DMS114 treated with DMSO at 0.1 percent for 48 hours (cell line): ENCODE results near the gene DGLUCY.
"Not testable (repeated sequence)": the region's sequence is repeated elsewhere in the genome, so short reads cannot be mapped to it uniquely, and the experiment has no call there.

Source experiments
- DNase-seq: peaks from one replicate; lab custom pipeline; 2025; ENCODE audit not compliant: unreplicated experiment; lab: John Stamatoyannopoulos, UW

Gene DGLUCY

GRCh38 chr14:91202234-91202974 is 88.5 kb downstream of the DGLUCY start:
- DNase-seq, result no peak

- no peak for DNase-seq
Observed at GRCh38 chr14:91204657-91205056, 90.8 kb downstream of the DGLUCY start.

GRCh38 chr14:91205459-91205858 is 91.6 kb downstream of the DGLUCY start:
- no peak for DNase-seq

- DNase-seq, result no peak
Observed at GRCh38 chr14:91207008-91207407, 93.1 kb downstream of the DGLUCY start.

GRCh38 chr14:91211017-91211416 is 97.1 kb downstream of the DGLUCY start:
- DNase-seq, result no peak

GRCh38 chr14:91214306-91214705 is 100.4 kb downstream of the DGLUCY start:
- DNase-seq, result no peak

DNA sequence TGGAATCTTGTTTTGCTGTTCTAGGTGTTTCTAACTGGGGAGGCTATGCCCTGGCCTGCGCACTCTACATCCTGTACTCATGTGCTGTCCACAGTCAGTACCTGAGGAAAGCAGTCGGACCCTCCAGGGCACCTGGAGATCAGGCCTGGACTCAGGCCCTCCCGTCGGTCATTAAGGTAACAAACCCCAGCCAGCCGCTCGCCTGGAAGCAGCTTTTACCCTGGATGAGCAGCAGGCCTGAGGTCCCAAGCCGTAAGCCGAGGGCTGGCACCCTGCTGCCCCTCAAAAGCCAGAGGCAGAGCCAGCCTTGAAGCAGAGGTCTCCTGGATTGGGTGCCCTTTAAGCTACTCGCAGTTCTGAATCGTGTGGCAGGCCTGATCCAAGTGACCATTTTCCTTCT is 101.5 kb downstream of the DGLUCY start:
- DNase-seq, result no peak

GRCh38 chr14:91216731-91217226 is 102.9 kb downstream of the DGLUCY start:
- no peak for DNase-seq

GRCh38 chr14:91218014-91218413 is 104.1 kb downstream of the DGLUCY start:
- DNase-seq, result no peak

DNA sequence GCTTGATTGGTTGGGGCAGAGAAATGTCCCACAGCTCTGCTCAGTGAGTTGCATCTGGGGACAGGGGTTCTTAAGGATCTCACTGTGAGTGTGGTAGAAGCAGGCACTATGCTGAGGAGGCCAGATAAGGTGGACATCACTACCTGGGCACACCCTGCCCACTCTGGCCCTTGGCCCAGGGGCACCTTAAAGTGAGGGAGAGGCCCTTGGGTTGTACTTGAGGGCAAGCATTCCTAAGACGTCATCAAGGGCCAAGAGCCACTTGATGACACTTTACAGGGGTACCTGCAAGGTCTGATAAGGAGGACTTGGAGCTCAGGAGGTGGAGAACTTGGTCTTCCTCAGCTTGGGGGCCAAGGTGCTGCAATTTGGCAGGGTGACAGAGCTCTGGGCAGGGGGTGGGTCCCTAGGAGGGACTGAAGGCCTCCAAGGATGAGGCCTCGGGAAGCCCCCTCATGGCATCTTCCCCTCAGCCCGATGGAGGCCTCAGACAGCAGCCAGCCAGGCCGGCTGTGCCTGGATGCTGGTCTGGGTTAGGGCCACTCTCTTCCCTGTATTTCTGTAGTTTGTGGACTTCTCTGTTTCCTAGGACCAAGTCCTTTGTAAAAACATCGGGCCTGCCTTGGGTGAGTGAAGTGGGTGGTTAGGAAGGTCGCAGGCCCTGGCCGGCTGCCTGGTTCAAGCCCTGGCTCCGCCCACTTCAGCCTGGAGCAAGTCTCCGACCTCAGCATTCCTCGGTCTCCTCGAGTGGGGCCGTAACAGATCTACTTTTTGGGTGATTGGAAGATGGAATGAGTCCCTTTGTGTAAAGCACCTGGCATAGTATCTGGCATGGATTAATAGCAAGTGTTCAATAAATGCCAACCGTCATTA is 105.9 kb downstream of the DGLUCY start:
- no peak for DNase-seq

GRCh38 chr14:91220581-91221000 is 106.7 kb downstream of the DGLUCY start:
- DNase-seq, result no peak

- no peak for DNase-seq
Observed at GRCh38 chr14:91221270-91221669, 107.4 kb downstream of the DGLUCY start.

GRCh38 chr14:91223028-91223783 is 109.3 kb downstream of the DGLUCY start:
- no peak for DNase-seq

GRCh38 chr14:91225025-91225424 is 111.2 kb downstream of the DGLUCY start:
- no peak for DNase-seq

- DNase-seq, result not testable (repeated sequence)
Observed at GRCh38 chr14:91226360-91226759, 112.5 kb downstream of the DGLUCY start.

DNA sequence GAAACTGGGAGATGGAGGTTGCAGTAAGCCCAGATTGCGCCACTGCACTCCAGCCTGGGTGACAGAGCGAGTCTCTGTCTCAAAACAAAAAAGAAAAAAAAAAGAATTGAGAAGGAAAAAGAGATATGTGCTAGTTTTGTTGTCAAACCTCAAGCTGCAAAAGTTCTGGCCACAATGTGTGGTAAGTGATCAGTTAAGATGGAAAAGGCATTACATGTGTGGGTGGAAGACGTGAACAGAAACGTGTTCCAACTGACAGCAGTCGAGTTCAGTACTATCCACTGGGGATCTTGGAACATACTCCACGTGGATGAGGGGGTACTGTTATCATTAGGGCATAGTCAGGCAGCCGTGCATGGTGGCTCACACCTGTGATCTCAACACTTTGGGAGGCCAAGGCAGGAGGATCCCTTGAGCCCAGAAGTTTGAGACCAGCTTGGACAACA is 113.3 kb downstream of the DGLUCY start:
- DNase-seq, result no peak

DNA sequence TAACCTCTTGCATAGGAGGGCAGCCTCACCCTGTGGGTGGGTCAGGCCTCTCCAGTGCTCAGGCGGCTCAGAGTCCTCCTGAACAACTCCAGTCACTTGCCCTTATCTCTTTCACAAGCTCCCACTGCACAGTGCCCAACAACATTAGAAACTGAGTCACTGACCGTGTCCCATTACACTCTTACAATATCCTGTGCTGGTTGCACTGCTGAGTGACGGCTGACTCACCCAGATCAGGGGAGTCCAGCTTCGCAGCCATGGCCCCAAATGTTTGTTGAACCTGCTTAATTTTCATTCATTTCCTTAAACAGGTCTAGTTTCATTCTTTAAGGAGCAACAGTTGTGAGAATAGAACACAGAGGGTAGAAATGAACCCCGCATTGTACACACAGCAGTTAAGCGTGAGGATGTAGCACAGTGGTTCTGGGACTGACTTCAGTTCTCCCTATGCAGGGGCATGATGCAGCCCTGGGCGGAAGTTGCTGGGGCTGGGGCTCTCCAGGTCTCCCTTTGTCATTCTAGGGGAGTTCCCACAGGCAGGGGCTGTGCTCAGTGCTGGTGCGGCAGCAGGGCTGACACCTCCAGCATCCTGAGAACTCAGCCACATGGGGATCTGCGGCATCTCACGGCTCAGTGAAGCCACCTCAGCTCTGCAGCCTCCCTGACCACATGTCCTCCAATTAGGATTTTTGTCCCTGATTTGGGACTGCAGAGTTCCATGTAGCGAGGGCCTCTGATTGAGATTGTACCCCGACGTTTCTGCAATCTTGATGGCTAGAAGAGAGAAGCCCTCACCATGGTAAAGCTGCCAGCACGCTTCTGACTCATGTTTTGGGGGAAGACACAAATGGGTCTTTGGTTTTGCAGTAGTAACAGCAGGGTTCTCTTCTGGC is 114.5 kb downstream of the DGLUCY start:
- DNase-seq, result no peak

DNA sequence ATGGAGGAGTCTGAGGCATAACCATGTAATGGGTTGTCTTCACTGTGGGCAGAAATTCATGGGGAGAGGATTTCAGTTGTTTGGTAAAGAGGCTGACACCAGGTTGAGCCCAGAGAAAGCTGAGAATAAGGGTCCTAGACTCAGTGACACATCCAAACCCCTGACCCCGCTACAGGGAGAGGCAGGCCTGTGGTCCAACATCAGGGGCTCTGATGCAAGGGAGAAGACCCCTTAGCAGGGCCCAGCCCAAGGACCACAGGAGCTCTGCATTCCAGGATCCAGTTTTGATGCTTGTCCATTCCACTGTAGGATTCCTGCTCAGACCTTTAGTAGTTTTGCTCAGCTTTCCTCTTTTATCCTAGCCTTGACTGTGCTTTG is 115.1 kb downstream of the DGLUCY start:
- DNase-seq, result no peak

DNA sequence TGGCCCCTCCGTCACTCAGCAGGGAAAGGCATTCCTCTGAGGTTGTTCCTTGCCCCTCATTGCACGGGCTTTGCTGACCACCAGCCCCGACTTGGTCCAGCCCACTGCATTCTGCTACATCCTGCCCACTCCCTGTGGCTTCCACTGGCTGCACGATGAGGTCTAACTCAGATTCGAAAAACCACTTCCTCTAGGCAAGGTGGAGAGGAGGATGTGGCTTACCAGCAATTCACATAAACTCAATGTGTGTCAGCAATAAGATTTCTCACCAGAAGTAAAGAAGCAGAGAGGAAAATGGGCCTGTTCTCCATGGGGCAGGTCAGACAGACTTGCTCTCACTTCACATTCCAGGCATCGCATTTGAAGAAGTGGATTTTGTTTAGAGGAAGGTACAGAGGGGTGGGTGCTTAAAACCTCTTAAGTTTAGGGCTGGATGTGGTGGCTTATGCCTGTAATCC is 115.9 kb downstream of the DGLUCY start:
- DNase-seq, result no peak

DNA sequence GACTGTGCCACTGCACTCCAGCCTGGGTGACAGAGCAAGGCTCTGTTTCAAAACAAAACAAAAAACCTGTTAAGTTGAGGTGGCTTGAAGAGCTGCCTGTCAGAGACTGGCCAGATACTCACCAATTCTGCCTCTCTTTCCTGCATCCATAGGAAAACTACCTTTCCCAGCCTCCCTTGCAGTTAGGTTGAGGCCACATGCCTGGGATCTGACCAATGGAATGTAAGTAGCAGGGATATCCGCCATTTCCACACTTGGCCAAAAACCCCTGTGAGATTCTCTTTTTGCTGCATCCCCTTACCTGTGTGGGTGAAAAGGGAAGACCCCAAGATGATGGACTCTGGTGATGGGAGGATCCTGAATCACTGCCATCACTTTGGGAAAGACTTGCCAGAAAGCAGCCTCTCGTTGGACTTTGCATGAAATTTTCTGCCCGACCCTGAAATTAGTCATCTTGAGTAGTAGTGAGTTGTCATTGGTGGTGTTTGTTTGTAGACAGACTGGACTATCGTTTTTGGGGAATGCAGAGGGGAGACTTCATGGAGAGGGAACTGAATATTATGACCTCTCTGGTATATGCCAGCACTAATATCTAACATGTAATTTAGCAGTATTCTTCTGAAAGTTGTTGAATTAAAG is 116.6 kb downstream of the DGLUCY start:
- no peak for DNase-seq
